HG02970 (cell line): ENCODE measurements around the gene C11orf21.

Experiments used
- ATAC-seq: cut with Tn5 transposase; IDR thresholded peaks from one replicate; pipeline ENCODE4 v1.9.1; 2021; ENCODE audit warnings: mild to moderate bottlenecking, moderate library complexity, moderate number of reproducible peaks; ENCODE audit not compliant: unreplicated experiment, low FRiP score

Gene C11orf21

GRCh38 chr11:2262301-2263070 is 39.2 kb downstream of the C11orf21 start:
- no peak for ATAC-seq

GRCh38 chr11:2261436-2262230 is 40.1 kb downstream of the C11orf21 start:
- no peak for ATAC-seq

- no peak for ATAC-seq
Observed at GRCh38 chr11:2260491-2261364, 41.0 kb downstream of the C11orf21 start.

GRCh38 chr11:2259897-2260451 is 41.7 kb downstream of the C11orf21 start:
- no peak for ATAC-seq

GRCh38 chr11:2259466-2259830 is 42.3 kb downstream of the C11orf21 start:
- no peak for ATAC-seq

GRCh38 chr11:2258501-2259465 is 42.9 kb downstream of the C11orf21 start:
- ATAC-seq, result no peak

GRCh38 chr11:2256951-2257700 is 44.6 kb downstream of the C11orf21 start:
- ATAC-seq, result no peak

GRCh38 chr11:2256293-2256913 is 45.3 kb downstream of the C11orf21 start:
- no peak for ATAC-seq

- no peak for ATAC-seq
Observed at GRCh38 chr11:2252018-2252417, 49.7 kb downstream of the C11orf21 start.

GRCh38 chr11:2251138-2251537 is 50.6 kb downstream of the C11orf21 start:
- no peak for ATAC-seq

- no peak for ATAC-seq
Observed at GRCh38 chr11:2250485-2250884, 51.2 kb downstream of the C11orf21 start.

GRCh38 chr11:2250041-2250440 is 51.7 kb downstream of the C11orf21 start:
- ATAC-seq, result no peak

- ATAC-seq, result no peak
Observed at GRCh38 chr11:2249189-2249916, 52.4 kb downstream of the C11orf21 start.

- ATAC-seq, result no peak
Observed at GRCh38 chr11:2248762-2249161, 53.0 kb downstream of the C11orf21 start.

GRCh38 chr11:2248242-2248641 is 53.5 kb downstream of the C11orf21 start:
- ATAC-seq, result no peak

GRCh38 chr11:2247496-2247895 is 54.2 kb downstream of the C11orf21 start:
- no peak for ATAC-seq
